Measurements from ENCODE around the gene MOGAT1.

- TF ChIP-seq POLR2A (IDR thresholded peaks at IDR 0.05) = no peak
- TF ChIP-seq, protein P1, sequence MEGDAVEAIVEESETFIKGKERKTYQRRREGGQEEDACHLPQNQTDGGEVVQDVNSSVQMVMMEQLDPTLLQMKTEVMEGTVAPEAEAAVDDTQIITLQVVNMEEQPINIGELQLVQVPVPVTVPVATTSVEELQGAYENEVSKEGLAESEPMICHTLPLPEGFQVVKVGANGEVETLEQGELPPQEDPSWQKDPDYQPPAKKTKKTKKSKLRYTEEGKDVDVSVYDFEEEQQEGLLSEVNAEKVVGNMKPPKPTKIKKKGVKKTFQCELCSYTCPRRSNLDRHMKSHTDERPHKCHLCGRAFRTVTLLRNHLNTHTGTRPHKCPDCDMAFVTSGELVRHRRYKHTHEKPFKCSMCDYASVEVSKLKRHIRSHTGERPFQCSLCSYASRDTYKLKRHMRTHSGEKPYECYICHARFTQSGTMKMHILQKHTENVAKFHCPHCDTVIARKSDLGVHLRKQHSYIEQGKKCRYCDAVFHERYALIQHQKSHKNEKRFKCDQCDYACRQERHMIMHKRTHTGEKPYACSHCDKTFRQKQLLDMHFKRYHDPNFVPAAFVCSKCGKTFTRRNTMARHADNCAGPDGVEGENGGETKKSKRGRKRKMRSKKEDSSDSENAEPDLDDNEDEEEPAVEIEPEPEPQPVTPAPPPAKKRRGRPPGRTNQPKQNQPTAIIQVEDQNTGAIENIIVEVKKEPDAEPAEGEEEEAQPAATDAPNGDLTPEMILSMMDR (IDR thresholded peaks at IDR 0.05) = no peak
Observed at GRCh38 chr2:222627764-222628163, 43.7 kb upstream of the MOGAT1 start.

Measured in lower leg skin (tissue), 3 donors.